Esophagus muscularis mucosa (tissue), 3 donors: ENCODE data around the gene ANK2.

Experiments used
- POLR2A ChIP-seq: fragments of 450-650 bp; IDR thresholded peaks from one replicate; pipeline ENCODE4 v1.6.1; 2017; ENCODE audit warnings: antibody characterized with exemption, moderate library complexity, mild to moderate bottlenecking, low read depth
- TF ChIP-seq, protein P1 (sequence below), 3 experiments: fragments of 200-600 bp in 2 of 3; fragments of 450-650 bp in 1 of 3; sonication (generic) in 2 of 3; IDR thresholded peaks; one replicate each; pipeline ENCODE4 v1.5.1; 2017 to 2019; ENCODE audit warnings: antibody characterized with exemption in 3 of 3, mild to moderate bottlenecking in 2 of 3, moderate library complexity in 1 of 3

DNA sequence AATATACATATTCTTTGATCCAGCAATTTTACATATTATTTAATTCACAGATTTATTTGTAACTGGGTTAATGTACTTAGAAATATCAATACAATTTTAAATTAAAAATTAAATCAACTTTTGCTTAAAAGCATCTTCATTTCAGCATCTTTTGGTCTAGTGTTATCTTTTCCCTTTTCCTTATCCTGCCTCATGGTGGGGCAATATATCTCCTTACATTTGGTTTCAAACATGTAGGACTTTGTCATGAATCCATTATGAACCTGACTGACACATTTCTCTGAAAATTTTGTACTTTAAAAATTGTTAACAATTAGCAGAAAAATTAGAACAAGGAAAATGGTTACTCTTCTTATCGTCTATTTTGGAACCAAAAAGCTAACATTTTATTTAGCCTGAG is 42.8 kb upstream of the ANK2 start:
- TF ChIP-seq POLR2A: no peak
- TF ChIP-seq, protein P1, sequence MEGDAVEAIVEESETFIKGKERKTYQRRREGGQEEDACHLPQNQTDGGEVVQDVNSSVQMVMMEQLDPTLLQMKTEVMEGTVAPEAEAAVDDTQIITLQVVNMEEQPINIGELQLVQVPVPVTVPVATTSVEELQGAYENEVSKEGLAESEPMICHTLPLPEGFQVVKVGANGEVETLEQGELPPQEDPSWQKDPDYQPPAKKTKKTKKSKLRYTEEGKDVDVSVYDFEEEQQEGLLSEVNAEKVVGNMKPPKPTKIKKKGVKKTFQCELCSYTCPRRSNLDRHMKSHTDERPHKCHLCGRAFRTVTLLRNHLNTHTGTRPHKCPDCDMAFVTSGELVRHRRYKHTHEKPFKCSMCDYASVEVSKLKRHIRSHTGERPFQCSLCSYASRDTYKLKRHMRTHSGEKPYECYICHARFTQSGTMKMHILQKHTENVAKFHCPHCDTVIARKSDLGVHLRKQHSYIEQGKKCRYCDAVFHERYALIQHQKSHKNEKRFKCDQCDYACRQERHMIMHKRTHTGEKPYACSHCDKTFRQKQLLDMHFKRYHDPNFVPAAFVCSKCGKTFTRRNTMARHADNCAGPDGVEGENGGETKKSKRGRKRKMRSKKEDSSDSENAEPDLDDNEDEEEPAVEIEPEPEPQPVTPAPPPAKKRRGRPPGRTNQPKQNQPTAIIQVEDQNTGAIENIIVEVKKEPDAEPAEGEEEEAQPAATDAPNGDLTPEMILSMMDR (IDR thresholded peaks at IDR 0.05): no peak
